A549 (cell line): ENCODE data around the gene CLCN3. TPM values are rescaled to one million over a fixed set of nuclear protein-coding genes. Genes with fewer than 3 reads are reported as not detected.

ENCODE experiments used
- ATAC-seq, 2 experiments: fragments of 200-7000 bp in 1 of 2; fragments of >200 bp in 1 of 2; cut with Nextera tagmentation in 1 of 2; cut with Tn5 transposase in 1 of 2; 3 replicates each; pipeline versions ENCODE4 v1.8.0 to v1.9.1; 2018 to 2020; ENCODE audit warnings: mild to moderate bottlenecking in 1 of 2, moderate library complexity in 1 of 2
- CTCF ChIA-PET: fragments of 300-600 bp; sonication (Branson Sonifier 250); formaldehyde crosslinking; extraction: SDS; loops from one replicate; lab custom pipeline; 2021; ENCODE audit warnings: antibody characterized with exemption, inconsistent platforms; lab: Yijun Ruan, JAX
- POLR2A ChIA-PET: fragments of 350-600 bp; formaldehyde crosslinking; extraction: SDS; loops from one replicate; lab custom pipeline; 2021; ENCODE audit warnings: antibody characterized with exemption, inconsistent platforms; lab: Yijun Ruan, JAX
- DNase-seq, 2 experiments: peaks; one replicate each; pipeline versions ENCODE4 v3.0.0 to v3.0.0-alpha.2; 2011 to 2016; ENCODE audit warnings: low read depth in 1 of 2, low spot score in 1 of 2
- FAIRE-seq: peaks from 2 replicates; lab custom pipeline; 2011; peaks lifted over from hg19 to GRCh38; lab: Jason Lieb, UNC
- H3K27ac ChIP-seq, 2 experiments: fragments of >200 bp; sonication (Bioruptor Twin); formaldehyde crosslinking; 3 replicates each; pipeline ENCODE4 v1.5.1; 2016 to 2017
- H3K4me1 ChIP-seq: fragments of >200 bp; sonication (Bioruptor Twin); formaldehyde crosslinking; 3 replicates; pipeline ENCODE4 v1.6.1; 2016
- H3K4me2 ChIP-seq: fragments of >200 bp; sonication (Bioruptor Twin); formaldehyde crosslinking; 3 replicates; pipeline ENCODE4 v1.6.1; 2016
- H3K4me3 ChIP-seq: fragments of >200 bp; sonication (Bioruptor Twin); formaldehyde crosslinking; 3 replicates; pipeline ENCODE4 v1.5.1; 2016
- H3K9me3 ChIP-seq: fragments of >200 bp; sonication (Bioruptor Twin); formaldehyde crosslinking; 3 replicates; pipeline ENCODE4 v1.6.1; 2016
- BHLHE40 ChIP-seq: IDR thresholded peaks from 2 replicates; pipeline ENCODE4 v1.6.1; 2012; ENCODE audit warnings: low read depth, low read length, inconsistent platforms
- EHF ChIP-seq: fragments of 250-450 bp; sonication (Bioruptor Pico); IDR thresholded peaks from 2 replicates; pipeline ENCODE4 v1.5.0; 2020; ENCODE audit warnings: mild to moderate bottlenecking
- EHMT2 ChIP-seq: fragments of 200-600 bp; sonication (generic); IDR thresholded peaks from 2 replicates; pipeline ENCODE4 v1.6.1; 2016; ENCODE audit warnings: antibody characterized with exemption, low read depth, mild to moderate bottlenecking, moderate library complexity
- ESRRA ChIP-seq: fragments of 150-350 bp; IDR thresholded peaks from 2 replicates; pipeline ENCODE4 v1.6.1; 2014; ENCODE audit warnings: mild to moderate bottlenecking, low read length, borderline replicate concordance
- FOSL2 ChIP-seq, 2 experiments: fragments of 450-650 bp in 1 of 2; fragments of >200 bp in 1 of 2; sonication (Bioruptor Twin) in 1 of 2; formaldehyde crosslinking; IDR thresholded peaks; 2 replicates each; pipeline versions ENCODE4 v1.5.0 to v1.6.1; 2016 to 2020; ENCODE audit warnings: mild to moderate bottlenecking in 1 of 2, moderate library complexity in 1 of 2
- HEYL ChIP-seq: fragments of 250-450 bp; sonication (Bioruptor Pico); IDR thresholded peaks from 2 replicates; pipeline ENCODE4 v1.8.0; 2021; ENCODE audit warnings: mild to moderate bottlenecking, moderate library complexity
- HOXA7 ChIP-seq: fragments of 250-450 bp; sonication (Bioruptor Pico); IDR thresholded peaks from 2 replicates; pipeline ENCODE4 v1.5.0; 2020; ENCODE audit warnings: mild to moderate bottlenecking, moderate library complexity
- JUN ChIP-seq, 2 experiments: fragments of >200 bp; sonication (Bioruptor Twin); formaldehyde crosslinking; IDR thresholded peaks; 2 replicates in 1 of 2; 3 replicates in 1 of 2; pipeline ENCODE4 v1.6.1; 2016 to 2017
- JUNB ChIP-seq: fragments of >200 bp; sonication (Bioruptor Twin); formaldehyde crosslinking; IDR thresholded peaks from 2 replicates; pipeline ENCODE4 v1.6.1; 2016
- MAFK ChIP-seq: fragments of 450-650 bp; IDR thresholded peaks from 2 replicates; pipeline ENCODE4 v1.6.1; 2014; ENCODE audit not compliant: partially characterized antibody
- MAZ ChIP-seq: fragments of 150-350 bp; IDR thresholded peaks from 2 replicates; pipeline ENCODE4 v1.6.1; 2014; ENCODE audit warnings: antibody characterized with exemption, low read depth, low read length, borderline replicate concordance
- MYC ChIP-seq: IDR thresholded peaks from 2 replicates; pipeline ENCODE4 v1.6.1; 2012; ENCODE audit warnings: mild to moderate bottlenecking, inconsistent platforms, low read length, improper control_type of control experiment, borderline replicate concordance
- POLR2A ChIP-seq: IDR thresholded peaks from 2 replicates; pipeline ENCODE4 v1.6.1; 2012; ENCODE audit warnings: mild to moderate bottlenecking, low read length
- RAD21 ChIP-seq, 2 experiments: fragments of >200 bp in 1 of 2; sonication (Bioruptor Twin) in 1 of 2; formaldehyde crosslinking in 1 of 2; IDR thresholded peaks in 1 of 2; conservative IDR thresholded peaks in 1 of 2; 2 replicates in 1 of 2; 3 replicates in 1 of 2; pipeline ENCODE4 v1.6.1; 2012 to 2018; ENCODE audit warnings: inconsistent platforms in 1 of 2
- RARB ChIP-seq: fragments of 250-450 bp; sonication (Bioruptor Pico); IDR thresholded peaks from 2 replicates; pipeline ENCODE4 v1.8.0; 2021; ENCODE audit warnings: mild to moderate bottlenecking, moderate library complexity
- RCOR1 ChIP-seq: fragments of 150-350 bp; IDR thresholded peaks from 2 replicates; pipeline ENCODE4 v1.6.1; 2014; ENCODE audit warnings: antibody characterized with exemption, low read length, low read depth
- RFX5 ChIP-seq: fragments of 450-650 bp; IDR thresholded peaks from 2 replicates; pipeline ENCODE4 v1.7.1; 2014; ENCODE audit warnings: antibody characterized with exemption, mild to moderate bottlenecking, moderate library complexity
- TFCP2L1 ChIP-seq: fragments of 250-450 bp; sonication (Bioruptor Pico); IDR thresholded peaks from 2 replicates; pipeline ENCODE4 v1.5.0; 2021; ENCODE audit warnings: mild to moderate bottlenecking
- ZC3H11A ChIP-seq: fragments of 450-650 bp; IDR thresholded peaks from 2 replicates; pipeline ENCODE4 v1.6.1; 2014; ENCODE audit warnings: antibody characterized with exemption, mild to moderate bottlenecking
- WGBS: methylation state at CpG from one replicate; pipeline ENCODE4 v1.1.6; 2017; ENCODE audit errors: missing lambda C conversion rate; 5-methylcytosine and 5-hydroxymethylcytosine counted together
- polyA plus RNA-seq, 4 experiments: library from polyadenylated mRNA; depleted of rRNA in 3 of 4; stranded (reverse); fragments of >200 nt; fragmentation: RNase III in 1 of 4; extraction: RNeasy Plus Mini Kit Qiagen cat#74134 plus additional on column Dnase treatment in 1 of 4; gene quantifications; 2 replicates in 3 of 4; 3 replicates in 1 of 4; pipeline ENCODE4 v1.2.3, GENCODE V29; 2011 to 2017
- TF ChIP-seq, protein P1 (sequence below): IDR thresholded peaks from 2 replicates; pipeline ENCODE4 v1.6.1; 2012
- TF ChIP-seq, protein P2 (sequence below): IDR thresholded peaks from 2 replicates; pipeline ENCODE4 v1.6.1; 2012
- TF ChIP-seq, protein P3 (sequence below): fragments of >200 bp; sonication (Bioruptor Twin); formaldehyde crosslinking; IDR thresholded peaks from 3 replicates; pipeline ENCODE4 v1.5.1; 2016
- TF ChIP-seq, protein P4 (sequence below): fragments of >200 bp; sonication (Bioruptor Twin); formaldehyde crosslinking; IDR thresholded peaks from 2 replicates; pipeline ENCODE4 v1.6.1; 2016
- TF ChIP-seq, protein P5 (sequence below): fragments of 250-450 bp; sonication (Bioruptor Pico); IDR thresholded peaks from 2 replicates; pipeline ENCODE4 v1.5.0; 2021; ENCODE audit warnings: mild to moderate bottlenecking, moderate library complexity, borderline replicate concordance
- TF ChIP-seq, protein P6 (sequence below): IDR thresholded peaks from 2 replicates; pipeline ENCODE4 v1.6.1; 2012; ENCODE audit warnings: low read depth, borderline replicate concordance

CLCN3 gene
- polyA plus RNA-seq, 2 of the 4 experiments (the other 2 are of a cell fraction) = 18.8 to 53.6 TPM

DNA sequence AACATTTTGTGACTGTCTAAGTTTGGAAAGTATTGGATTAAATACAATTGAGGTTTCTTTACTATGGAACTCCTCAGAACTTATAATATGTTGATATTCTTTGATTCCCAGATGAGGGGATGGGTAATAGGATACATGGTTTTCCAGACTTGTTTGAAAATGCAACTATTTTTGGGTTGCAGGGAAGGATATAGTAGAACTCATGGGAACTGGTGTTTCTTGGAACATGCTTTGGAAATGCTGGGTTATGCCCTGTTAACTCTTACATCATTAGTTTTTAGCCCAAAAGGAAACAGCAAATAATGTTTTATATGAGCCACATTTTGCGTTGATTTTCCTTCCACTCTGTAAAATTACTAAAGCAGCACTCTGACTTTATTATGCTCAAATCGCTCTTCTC, 95.4 kb downstream of the CLCN3 start:
- no peak for ATAC-seq
- no peak for FAIRE-seq
- TF ChIP-seq RCOR1 (no peak), RFX5 (no peak), HOXA7 (CRISPR knock-in tag) (no peak), FOSL2 (IDR thresholded peaks at IDR 0.05) (no peak), FOSL2 (CRISPR knock-in tag; IDR thresholded peaks at IDR 0.05) (no peak), MYC (no peak), ZC3H11A (no peak), MAFK (no peak), TFCP2L1 (CRISPR knock-in tag) (no peak)
- TF ChIP-seq, protein P1, sequence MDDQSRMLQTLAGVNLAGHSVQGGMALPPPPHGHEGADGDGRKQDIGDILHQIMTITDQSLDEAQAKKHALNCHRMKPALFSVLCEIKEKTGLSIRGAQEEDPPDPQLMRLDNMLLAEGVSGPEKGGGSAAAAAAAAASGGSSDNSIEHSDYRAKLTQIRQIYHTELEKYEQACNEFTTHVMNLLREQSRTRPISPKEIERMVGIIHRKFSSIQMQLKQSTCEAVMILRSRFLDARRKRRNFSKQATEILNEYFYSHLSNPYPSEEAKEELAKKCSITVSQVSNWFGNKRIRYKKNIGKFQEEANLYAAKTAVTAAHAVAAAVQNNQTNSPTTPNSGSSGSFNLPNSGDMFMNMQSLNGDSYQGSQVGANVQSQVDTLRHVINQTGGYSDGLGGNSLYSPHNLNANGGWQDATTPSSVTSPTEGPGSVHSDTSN = no peak
- TF ChIP-seq, protein P2, sequence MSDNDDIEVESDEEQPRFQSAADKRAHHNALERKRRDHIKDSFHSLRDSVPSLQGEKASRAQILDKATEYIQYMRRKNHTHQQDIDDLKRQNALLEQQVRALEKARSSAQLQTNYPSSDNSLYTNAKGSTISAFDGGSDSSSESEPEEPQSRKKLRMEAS = no peak
- TF ChIP-seq, protein P3, sequence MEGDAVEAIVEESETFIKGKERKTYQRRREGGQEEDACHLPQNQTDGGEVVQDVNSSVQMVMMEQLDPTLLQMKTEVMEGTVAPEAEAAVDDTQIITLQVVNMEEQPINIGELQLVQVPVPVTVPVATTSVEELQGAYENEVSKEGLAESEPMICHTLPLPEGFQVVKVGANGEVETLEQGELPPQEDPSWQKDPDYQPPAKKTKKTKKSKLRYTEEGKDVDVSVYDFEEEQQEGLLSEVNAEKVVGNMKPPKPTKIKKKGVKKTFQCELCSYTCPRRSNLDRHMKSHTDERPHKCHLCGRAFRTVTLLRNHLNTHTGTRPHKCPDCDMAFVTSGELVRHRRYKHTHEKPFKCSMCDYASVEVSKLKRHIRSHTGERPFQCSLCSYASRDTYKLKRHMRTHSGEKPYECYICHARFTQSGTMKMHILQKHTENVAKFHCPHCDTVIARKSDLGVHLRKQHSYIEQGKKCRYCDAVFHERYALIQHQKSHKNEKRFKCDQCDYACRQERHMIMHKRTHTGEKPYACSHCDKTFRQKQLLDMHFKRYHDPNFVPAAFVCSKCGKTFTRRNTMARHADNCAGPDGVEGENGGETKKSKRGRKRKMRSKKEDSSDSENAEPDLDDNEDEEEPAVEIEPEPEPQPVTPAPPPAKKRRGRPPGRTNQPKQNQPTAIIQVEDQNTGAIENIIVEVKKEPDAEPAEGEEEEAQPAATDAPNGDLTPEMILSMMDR = no peak
- TF ChIP-seq, protein P4, sequence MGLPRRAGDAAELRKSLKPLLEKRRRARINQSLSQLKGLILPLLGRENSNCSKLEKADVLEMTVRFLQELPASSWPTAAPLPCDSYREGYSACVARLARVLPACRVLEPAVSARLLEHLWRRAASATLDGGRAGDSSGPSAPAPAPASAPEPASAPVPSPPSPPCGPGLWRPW = no peak
- TF ChIP-seq, all 56 proteins: peak for 0
- Histone ChIP-seq H3K4me3 (no peak overlapping the region), H3K4me1 (0 out of 3 replicates have a peak, but pooled peaks cover 5% of the 10 kb centered on the region), H3K27ac (no peak overlapping the region), H3K9me3 (no peaks in the 10 kb centered on the region), H3K4me2 (no peak overlapping the region)
- ChIA-PET POLR2A (no interaction called here), CTCF (no interaction called here)
- 95% methylated on average over 2 of the region's 2 CpGs for WGBS
- no peak for DNase-seq

DNA sequence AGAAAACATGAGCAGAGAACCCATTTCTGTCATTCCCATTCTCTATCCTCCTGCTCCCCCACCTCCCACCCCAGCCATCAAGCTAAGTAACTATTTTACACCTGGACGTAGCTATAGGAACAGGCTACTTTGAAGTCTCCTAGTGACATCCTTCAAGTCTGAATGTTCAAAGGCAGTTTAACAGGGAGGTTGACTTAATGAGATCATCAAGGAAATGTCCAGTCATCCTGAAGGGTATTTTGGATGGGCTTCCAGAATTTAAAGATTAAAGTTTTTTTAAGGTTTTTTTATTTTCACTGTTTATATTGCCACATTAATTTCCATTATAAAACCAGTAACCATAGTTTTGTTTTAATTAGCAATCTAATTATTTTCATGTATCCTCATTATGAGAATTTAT, 96.3 kb downstream of the CLCN3 start:
- POLR2A ChIA-PET = no interaction called here
- no peaks in the 10 kb centered on the region for H3K9me3 ChIP-seq
- H3K4me1 ChIP-seq = 0 out of 3 replicates have a peak, but pooled peaks cover 5% of the 10 kb centered on the region
- DNase-seq (no peak), ATAC-seq (no peak), FAIRE-seq (no peak)
- H3K4me2 ChIP-seq = no peak overlapping the region
- H3K4me3 ChIP-seq = no peak overlapping the region
- H3K27ac ChIP-seq = no peak overlapping the region
- TF ChIP-seq RAD21 (conservative IDR thresholded peaks at IDR 0.05 in 1 of 2, IDR thresholded peaks at IDR 0.05 in 1 of 2) (no peak), BHLHE40 (no peak), ESRRA (no peak), MAZ (no peak), JUNB (no peak), POLR2A (no peak), JUN (IDR thresholded peaks at IDR 0.05) (no peak), ZC3H11A (no peak), EHF (CRISPR knock-in tag) (no peak), RARB (CRISPR knock-in tag) (no peak), HEYL (CRISPR knock-in tag) (no peak), EHMT2 (no peak)
- TF ChIP-seq, protein P5, sequence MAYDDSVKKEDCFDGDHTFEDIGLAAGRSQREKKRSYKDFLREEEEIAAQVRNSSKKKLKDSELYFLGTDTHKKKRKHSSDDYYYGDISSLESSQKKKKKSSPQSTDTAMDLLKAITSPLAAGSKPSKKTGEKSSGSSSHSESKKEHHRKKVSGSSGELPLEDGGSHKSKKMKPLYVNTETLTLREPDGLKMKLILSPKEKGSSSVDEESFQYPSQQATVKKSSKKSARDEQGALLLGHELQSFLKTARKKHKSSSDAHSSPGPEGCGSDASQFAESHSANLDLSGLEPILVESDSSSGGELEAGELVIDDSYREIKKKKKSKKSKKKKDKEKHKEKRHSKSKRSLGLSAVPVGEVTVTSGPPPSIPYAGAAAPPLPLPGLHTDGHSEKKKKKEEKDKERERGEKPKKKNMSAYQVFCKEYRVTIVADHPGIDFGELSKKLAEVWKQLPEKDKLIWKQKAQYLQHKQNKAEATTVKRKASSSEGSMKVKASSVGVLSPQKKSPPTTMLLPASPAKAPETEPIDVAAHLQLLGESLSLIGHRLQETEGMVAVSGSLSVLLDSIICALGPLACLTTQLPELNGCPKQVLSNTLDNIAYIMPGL = no peak
- TF ChIP-seq, protein P6, sequence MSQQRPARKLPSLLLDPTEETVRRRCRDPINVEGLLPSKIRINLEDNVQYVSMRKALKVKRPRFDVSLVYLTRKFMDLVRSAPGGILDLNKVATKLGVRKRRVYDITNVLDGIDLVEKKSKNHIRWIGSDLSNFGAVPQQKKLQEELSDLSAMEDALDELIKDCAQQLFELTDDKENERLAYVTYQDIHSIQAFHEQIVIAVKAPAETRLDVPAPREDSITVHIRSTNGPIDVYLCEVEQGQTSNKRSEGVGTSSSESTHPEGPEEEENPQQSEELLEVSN = no peak
- TF ChIP-seq, protein P1 = no peak
- CTCF ChIA-PET = no interaction called here
- WGBS = 67% methylated on average over 1 of the region's 1 CpG
